ENCODE data around the gene ACBD4. TPM values are rescaled to one million over a fixed set of nuclear protein-coding genes. Genes with fewer than 3 reads are reported as not detected.

ACBD4 gene
- total and polyA plus RNA-seq, 2 of the 4 experiments (the other 2 are of a cell fraction): 2.3 to 5.7 TPM

- Histone ChIP-seq H3K4ac (ENCODE audit: low read depth, low read length) (peak overlapping the region; percentile 45), H3K23ac (ENCODE audit: low read depth, low read length) (peak overlapping the region; percentile 26), H3K36me3 (ENCODE audit: control insufficient read depth, insufficient read depth, low read length) (no peaks in the 10 kb centered on the region), H3K27me3 (ENCODE audit: control insufficient read depth, insufficient read depth, low read length) (no peaks in the 10 kb centered on the region), H3K18ac (ENCODE audit: low read depth, low read length) (peak overlapping the region; percentile 17; the same call in 1 of the 2 replicates), H3K9ac (ENCODE audit: low read depth, low read length) (peak overlapping the region; percentile 64), H4K91ac (ENCODE audit: insufficient read depth, low read depth, low read length) (peak overlapping the region; percentile 74), H2BK20ac (ENCODE audit: low read depth, low read length) (0 out of 2 replicates have a peak overlapping the region, but pooled peaks have one; percentile 3), H4K20me1 (ENCODE audit: insufficient read depth, low read length) (peaks cover 6% of the 10 kb centered on the region), H3K14ac (replicated peaks; ENCODE audit: low read depth, low read length) (peak overlapping the region; percentile 72), H2BK120ac (ENCODE audit: low read depth, low read length) (peak overlapping the region; percentile 2; the same call in 1 of the 2 replicates), H4K5ac (ENCODE audit: low read depth, low read length) (peak overlapping the region; percentile 82), H2AK5ac (ENCODE audit: low read depth, low read length) (peak overlapping the region; percentile 86), H3K4me3 (ENCODE audit: insufficient read depth, low read depth, low read length) (peak overlapping the region; percentile 21), H3K9me1 (ENCODE audit: insufficient read depth, low read length) (peaks cover 19% of the 10 kb centered on the region), H2AFZ (replicated peaks; ENCODE audit: low read length, poor library complexity) (peak overlapping the region; percentile 93), H2BK15ac (ENCODE audit: low read depth, low read length) (no peak overlapping the region), H4K8ac (ENCODE audit: low read depth in 2 of 2, low read length in 2 of 2) (peak overlapping the region; percentile 60 to 97), H3K27ac (ENCODE audit: insufficient read depth, low read length) (peak overlapping the region; percentile 55), H2BK5ac (ENCODE audit: low read depth, low read length, poor library complexity, severe bottlenecking) (peak overlapping the region; percentile 61), H2AK9ac (replicated peaks; ENCODE audit: low read depth, low read length, poor library complexity) (peak overlapping the region; percentile 78), H3K9me3 (ENCODE audit: control insufficient read depth, insufficient read depth, low read length) (no peaks in the 10 kb centered on the region), H3K79me1 (ENCODE audit: low read depth in 1 of 2, low read length in 2 of 2) (peaks cover 5 to 44% of the 10 kb centered on the region in 2 experiments; a peak in 3 of 4 replicates), H3K4me2 (ENCODE audit: low read depth, low read length) (peak overlapping the region; percentile 85), H3K4me1 (ENCODE audit: control insufficient read depth, insufficient read depth, low read length) (peaks cover 17% of the 10 kb centered on the region), H3K56ac (ENCODE audit: extremely low read depth, insufficient read depth, low read length) (peak overlapping the region; percentile 23)
- TF ChIP-seq CEBPB (IDR thresholded peaks at IDR 0.05; ENCODE audit: low read depth, low read length): no peak
- TF ChIP-seq MAZ (IDR thresholded peaks at IDR 0.05; ENCODE audit: borderline replicate concordance, low read depth, low read length): no peak
- WGBS, 2 experiments (ENCODE audit: extremely low coverage in 2 of 2, insufficient read length in 1 of 2): 58% methylated on average over 2 of the region's 9 CpGs; no CpG with 5 or more reads in 1 of the 2 experiments
- ChIA-PET POLR2A (ENCODE audit: unreplicated experiment) (interaction anchor here (0.7 to 3.1 kb wide), 3 partner anchors 10 to 247 kb away, joined by 3 to 53 read pairs (median 6); partner anchors contain the start of gene HEXIM1), CTCF (interaction anchor here (1.2 to 3.8 kb wide), 4 partner anchors 9 to 27 kb away, joined by 4 to 18 read pairs (median 8); partner anchors contain the start of gene ACBD4)
- dilution Hi-C loops (cut with HindIII; ENCODE audit: low sequenced_read_pairs, unreplicated experiment) (no loop called here), in situ Hi-C loops (cut with MboI; ENCODE audit: low sequenced_read_pairs) (no loop called here), intact Hi-C loops (cut with micrococcal nuclease) (no loop called here)
- no peak for DNase-seq
- no peak for ATAC-seq (ENCODE audit: low read depth)
- BruUV-seq (replicated peaks): no TSS peak
Measured at GRCh38 chr17:45162025-45162687, 26.7 kb downstream of the ACBD4 start.

All from IMR-90 (cell line).